Transverse colon (tissue), 4 donors: ENCODE data around the gene UGT1A10. TPM values are rescaled to one million over a fixed set of nuclear protein-coding genes. Genes with fewer than 3 reads are reported as not detected.
A peak's percentile ranks its signal among the peaks of the same experiment; 100 is the strongest.
"Not testable (repeated sequence)": the region's sequence is repeated elsewhere in the genome, so short reads cannot be mapped to it uniquely, and the experiment has no call there.

Source experiments
- DNase-seq: peaks from one replicate; pipeline ENCODE4 v3.0.0-alpha.2; 2019
- H3K27ac ChIP-seq, 4 donors: fragments of 200-600 bp; sonication (generic); 2 replicates each; pipeline ENCODE4 v1.5.1; 2016 to 2018; ENCODE audit warnings: inconsistent platforms in 4 of 4
- H3K27me3 ChIP-seq: fragments of 200-600 bp; sonication (generic); 2 replicates; pipeline ENCODE4 v1.5.1; 2017; ENCODE audit warnings: inconsistent platforms
- H3K36me3 ChIP-seq, 4 donors: fragments of 200-600 bp; sonication (generic); 2 replicates each; pipeline ENCODE4 v1.5.1; 2017 to 2019; ENCODE audit warnings: inconsistent platforms in 4 of 4
- H3K4me1 ChIP-seq, 4 donors: fragments of 200-600 bp; sonication (generic); 2 replicates each; pipeline ENCODE4 v1.5.1; 2017 to 2020; ENCODE audit warnings: inconsistent platforms in 4 of 4
- H3K4me3 ChIP-seq, 4 donors: fragments of 200-600 bp; sonication (generic); 1 replicate in 1 of 4; 2 replicates in 3 of 4; pipeline versions ENCODE4 v1.5.1 to v1.6.1; 2017 to 2019; ENCODE audit warnings: inconsistent platforms in 4 of 4
- H3K9me3 ChIP-seq, 2 donors: fragments of 200-600 bp; sonication (generic); 2 replicates each; pipeline ENCODE4 v1.5.1; 2017 to 2019; ENCODE audit warnings: inconsistent platforms in 2 of 2
- EP300 ChIP-seq: sonication (generic); formaldehyde crosslinking; IDR thresholded peaks from one replicate; pipeline ENCODE4 v1.6.1; 2017; ENCODE audit warnings: antibody characterized with exemption, low read depth
- POLR2A ChIP-seq: fragments of 450-650 bp; IDR thresholded peaks from one replicate; pipeline ENCODE4 v1.6.1; 2016; ENCODE audit warnings: antibody characterized with exemption, mild to moderate bottlenecking, moderate library complexity
- POLR2AphosphoS5 ChIP-seq, 3 donors: sonication (generic); formaldehyde crosslinking; IDR thresholded peaks; one replicate each; pipeline ENCODE4 v1.6.1; 2016; ENCODE audit warnings: antibody characterized with exemption in 3 of 3
- WGBS, 2 donors: methylation state at CpG; one replicate each; pipeline ENCODE4 v1.1.5; 2018; ENCODE audit warnings: low coverage in 1 of 2; 5-methylcytosine and 5-hydroxymethylcytosine counted together
- in situ Hi-C, 4 donors: fragments of 200-750 bp; cut with MboI; loops; one replicate each; pipeline versions ENCODE4 v1.15.0 to v1.15.1; 2017; ENCODE audit warnings: low sequenced_read_pairs in 3 of 4, low pct_ligation_motif_present in 1 of 4, low pct_unique_long_range_greater_than_20kb in 1 of 4
- intact Hi-C: fragments of 100-400 bp; cut with DNase I; formaldehyde crosslinking; loops from one replicate; pipeline ENCODE4 v1.15.1; 2023; ENCODE audit warnings: low total_unique reads
- total RNA-seq, 4 donors: library from RNA; depleted of rRNA; stranded (reverse); fragments of >200 nt; gene quantifications; one replicate each; pipeline ENCODE4 v1.1.0, GENCODE V29; 2016
- TF ChIP-seq, protein P1 (sequence below), 5 experiments: fragments of 200-600 bp in 3 of 5; fragments of 450-650 bp in 2 of 5; sonication (generic) in 3 of 5; IDR thresholded peaks; 1 replicate in 2 of 5; 2 replicates in 3 of 5; pipeline ENCODE4 v1.5.1; 2016 to 2017; ENCODE audit warnings: antibody characterized with exemption in 5 of 5, inconsistent platforms in 3 of 5, mild to moderate bottlenecking in 2 of 5, moderate library complexity in 1 of 5

The UGT1A10 gene
- total RNA-seq, 4 donors from 2014 or later, result 54.2 to 87.5 (median 54.9) TPM

DNA sequence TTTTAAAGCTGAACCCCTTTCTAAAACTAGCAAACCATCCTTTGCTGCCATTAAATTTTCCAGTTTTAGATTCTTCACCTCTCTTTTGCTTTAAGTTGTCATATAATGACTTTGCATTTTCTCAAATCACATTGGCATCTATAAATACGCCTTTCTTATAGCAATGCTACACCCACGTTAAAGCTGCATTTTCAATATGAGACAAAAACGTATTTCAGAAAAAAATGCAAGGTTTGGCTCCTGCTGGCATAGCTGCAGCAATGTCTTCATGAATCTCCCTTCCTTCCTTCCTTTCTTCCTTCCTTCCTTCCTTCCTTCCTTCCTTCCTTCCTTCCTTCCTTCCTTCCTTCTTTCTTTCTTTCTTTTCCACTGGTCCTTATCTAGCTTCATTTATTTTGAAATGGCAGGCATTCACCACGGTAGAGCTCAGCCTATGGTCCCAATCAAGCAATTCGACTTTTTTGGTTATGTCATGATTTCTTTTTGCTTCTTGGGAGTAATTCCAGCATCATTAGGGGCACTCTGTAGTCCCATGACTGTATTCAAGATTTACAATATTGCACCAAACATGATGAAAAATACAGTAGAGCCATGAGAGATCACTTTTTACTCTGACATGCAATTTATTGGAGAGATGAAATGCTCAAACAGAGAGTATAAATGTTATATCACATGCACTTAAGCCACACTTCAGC is 8.8 kb upstream of the UGT1A10 start:
- H3K36me3 ChIP-seq, result no peaks in the 10 kb centered on the region
- in situ Hi-C loops (no loop called here), intact Hi-C loops (no loop called here)
- peaks cover 6 to 9% of the 10 kb centered on the region in 2 donors for H3K9me3 ChIP-seq
- no peaks in the 10 kb centered on the region for H3K4me1 ChIP-seq
- H3K4me3 ChIP-seq, result no peak overlapping the region
- H3K27ac ChIP-seq, result no peak overlapping the region
- no peaks in the 10 kb centered on the region for H3K27me3 ChIP-seq
- no peak for DNase-seq
- TF ChIP-seq POLR2A (no peak), POLR2AphosphoS5 (IDR thresholded peaks at IDR 0.05) (no peak), EP300 (no peak)
- TF ChIP-seq, protein P1, sequence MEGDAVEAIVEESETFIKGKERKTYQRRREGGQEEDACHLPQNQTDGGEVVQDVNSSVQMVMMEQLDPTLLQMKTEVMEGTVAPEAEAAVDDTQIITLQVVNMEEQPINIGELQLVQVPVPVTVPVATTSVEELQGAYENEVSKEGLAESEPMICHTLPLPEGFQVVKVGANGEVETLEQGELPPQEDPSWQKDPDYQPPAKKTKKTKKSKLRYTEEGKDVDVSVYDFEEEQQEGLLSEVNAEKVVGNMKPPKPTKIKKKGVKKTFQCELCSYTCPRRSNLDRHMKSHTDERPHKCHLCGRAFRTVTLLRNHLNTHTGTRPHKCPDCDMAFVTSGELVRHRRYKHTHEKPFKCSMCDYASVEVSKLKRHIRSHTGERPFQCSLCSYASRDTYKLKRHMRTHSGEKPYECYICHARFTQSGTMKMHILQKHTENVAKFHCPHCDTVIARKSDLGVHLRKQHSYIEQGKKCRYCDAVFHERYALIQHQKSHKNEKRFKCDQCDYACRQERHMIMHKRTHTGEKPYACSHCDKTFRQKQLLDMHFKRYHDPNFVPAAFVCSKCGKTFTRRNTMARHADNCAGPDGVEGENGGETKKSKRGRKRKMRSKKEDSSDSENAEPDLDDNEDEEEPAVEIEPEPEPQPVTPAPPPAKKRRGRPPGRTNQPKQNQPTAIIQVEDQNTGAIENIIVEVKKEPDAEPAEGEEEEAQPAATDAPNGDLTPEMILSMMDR (IDR thresholded peaks at IDR 0.05), result no peak
- WGBS, 2 donors, result 62 to 72% methylated on average over 5 of the region's 5 CpGs

DNA sequence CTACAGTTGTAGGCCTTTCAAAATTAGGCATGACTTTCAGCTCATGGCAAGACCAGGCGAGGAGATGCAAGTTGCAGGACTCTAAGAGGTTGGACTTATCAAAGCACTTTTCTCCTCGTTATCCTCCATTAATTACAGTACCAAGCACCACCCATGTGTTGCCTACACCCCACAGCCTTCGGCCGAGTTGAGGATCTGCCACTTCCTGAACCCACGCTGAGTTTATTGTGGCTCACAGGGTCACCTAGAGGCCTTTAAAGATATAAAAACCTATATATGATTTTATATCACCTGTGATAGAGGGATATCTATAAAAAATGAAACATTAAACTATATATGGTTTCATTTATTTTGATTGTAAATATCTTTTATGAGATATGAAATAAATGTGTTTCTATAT is 2.6 kb downstream of the UGT1A10 start:
- H3K4me3 ChIP-seq, result peak overlapping the region in 3 of 4 donors; percentile 29 to 37 (median 30)
- in situ Hi-C loops, result no loop called here
- no peaks in the 10 kb centered on the region for H3K9me3 ChIP-seq
- TF ChIP-seq POLR2AphosphoS5 (IDR thresholded peaks at IDR 0.05), result peak in 1 of 3 donors; percentile 29
- TF ChIP-seq POLR2A, result no peak
- TF ChIP-seq EP300, result no peak
- TF ChIP-seq, protein P1 (IDR thresholded peaks at IDR 0.05), result peak in 3 of 5 experiments; percentile 8 to 47 (median 31)
- peak overlapping the region; percentile 48 to 62 (median 57) for H3K27ac ChIP-seq
- H3K4me1 ChIP-seq, result peaks cover 0 to 12% (median 4%) of the 10 kb centered on the region in 4 donors
- 24 to 27% methylated on average over 2 to 5 of the region's 5 CpGs for WGBS, 2 donors
- intact Hi-C loops, result no loop called here
- DNase-seq, result peak; percentile 63
- no peaks in the 10 kb centered on the region for H3K27me3 ChIP-seq
- no peaks in the 10 kb centered on the region for H3K36me3 ChIP-seq

DNA sequence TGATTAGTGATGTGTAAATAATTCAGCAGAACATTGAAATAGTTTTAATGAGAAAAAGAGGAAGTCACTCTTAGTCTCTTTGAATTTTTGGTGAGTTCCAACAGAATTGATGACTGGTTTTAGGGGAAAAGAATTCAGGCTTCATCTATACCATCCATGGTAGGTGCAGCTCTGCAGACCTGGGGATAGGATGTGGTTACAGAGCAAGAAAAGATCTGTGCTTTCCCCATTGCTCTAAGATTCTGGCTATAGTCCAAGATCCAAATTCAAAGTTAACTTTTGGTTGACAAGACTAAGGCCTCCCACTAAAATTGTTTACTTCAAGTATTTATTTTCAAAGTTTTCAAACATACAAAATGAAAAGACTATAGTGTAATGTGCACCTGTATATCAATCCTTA is 3.6 kb downstream of the UGT1A10 start:
- H3K9me3 ChIP-seq, result no peaks in the 10 kb centered on the region
- DNase-seq, result no peak
- H3K27me3 ChIP-seq, result no peaks in the 10 kb centered on the region
- H3K36me3 ChIP-seq, result no peaks in the 10 kb centered on the region
- peak overlapping the region in 1 of 4 donors; percentile 56 for H3K27ac ChIP-seq
- in situ Hi-C loops (no loop called here), intact Hi-C loops (no loop called here)
- no peak overlapping the region for H3K4me3 ChIP-seq
- no peak for TF ChIP-seq POLR2AphosphoS5 (IDR thresholded peaks at IDR 0.05)
- no peak for TF ChIP-seq POLR2A
- TF ChIP-seq, protein P1 (IDR thresholded peaks at IDR 0.05), result no peak
- no peak for TF ChIP-seq EP300
- H3K4me1 ChIP-seq, result peaks cover 0 to 12% (median 4%) of the 10 kb centered on the region in 4 donors

DNA sequence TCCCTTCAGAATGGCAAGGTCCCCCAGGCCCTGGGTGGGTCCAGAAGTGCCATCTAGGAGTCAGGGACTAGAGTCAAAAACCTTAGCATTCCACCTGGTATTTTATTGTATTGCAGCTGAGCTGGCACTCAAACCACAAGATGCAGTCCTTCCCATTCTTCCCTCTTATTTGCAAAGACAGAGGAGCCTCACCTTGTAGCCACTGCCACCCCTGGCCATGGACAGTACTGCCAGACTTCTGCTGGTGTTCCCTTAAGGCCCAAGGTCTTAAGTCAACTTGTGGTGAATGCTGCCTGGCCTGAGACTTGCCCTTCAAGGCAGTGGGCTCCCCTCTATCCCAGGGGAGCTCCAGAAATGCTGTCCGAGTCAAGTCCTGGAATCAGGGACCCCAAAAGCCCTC is 6.9 kb downstream of the UGT1A10 start:
- no peaks in the 10 kb centered on the region for H3K36me3 ChIP-seq
- no peak for TF ChIP-seq POLR2AphosphoS5 (IDR thresholded peaks at IDR 0.05)
- TF ChIP-seq, protein P1 (IDR thresholded peaks at IDR 0.05), result peak; percentile 12 to 50 (median 33)
- DNase-seq, result peak; percentile 38
- intact Hi-C loops, result no loop called here
- in situ Hi-C loops, result no loop called here
- no peak overlapping the region for H3K4me3 ChIP-seq
- H3K4me1 ChIP-seq, result peaks cover 0 to 3% (median 0%) of the 10 kb centered on the region in 4 donors
- peaks cover 10 to 14% of the 10 kb centered on the region in 2 donors for H3K9me3 ChIP-seq
- H3K27ac ChIP-seq, result no peak overlapping the region
- 100% methylated on average over 1 of the region's 1 CpG for WGBS, 2 donors
- no peaks in the 10 kb centered on the region for H3K27me3 ChIP-seq

DNA sequence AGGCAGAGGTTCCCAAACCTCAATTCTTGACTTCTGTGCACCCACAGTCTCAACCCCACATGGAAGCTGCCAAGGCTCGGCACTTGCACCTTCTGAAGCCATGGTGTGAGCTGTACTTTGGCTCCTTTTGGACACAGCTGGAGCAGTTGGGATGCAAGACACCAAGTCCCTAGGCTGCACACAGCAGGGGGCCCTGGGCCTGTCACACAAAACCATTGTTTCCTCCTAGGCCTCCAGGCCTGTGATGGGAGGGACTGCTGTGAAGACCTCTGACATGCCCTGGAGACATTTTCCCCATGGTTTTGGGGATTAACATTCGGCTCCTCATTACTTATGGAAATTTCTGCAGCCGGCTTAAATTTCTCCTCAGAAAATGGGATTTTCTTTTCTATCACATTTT is 9.8 kb downstream of the UGT1A10 start:
- 82% methylated on average over 3 of the region's 3 CpGs; no CpG with 5 or more reads in 1 of the 2 donors for WGBS, 2 donors
- H3K4me3 ChIP-seq, DNase-seq, intact Hi-C loops, H3K27me3 ChIP-seq, H3K36me3 ChIP-seq, H3K27ac ChIP-seq, in situ Hi-C loops: not testable (repeated sequence)
- Histone ChIP-seq H3K9me3 (peaks cover 10 to 14% of the 10 kb centered on the region in 2 donors), H3K4me1 (peaks cover 0 to 10% (median 3%) of the 10 kb centered on the region in 4 donors)
